IMR-90 (cell line): ENCODE measurements around the gene TBC1D1. TPM values are rescaled to one million over a fixed set of nuclear protein-coding genes. Genes with fewer than 3 reads are reported as not detected.

ENCODE experiments used
- ATAC-seq: fragments of 200-7000 bp; cut with Tn5 transposase; 2 replicates; pipeline ENCODE4 v1.9.1; 2020; ENCODE audit warnings: low read depth, mild to moderate bottlenecking, moderate library complexity
- BruUV-seq: library from RNA; stranded (reverse); fragments of 400-500 nt; replicated peaks from 2 replicates; lab custom pipeline; 2021; lab: Mats Ljungman, UMichigan
- CTCF ChIA-PET: fragments of 300-600 bp; formaldehyde crosslinking; extraction: SDS; loops from one replicate; lab custom pipeline; 2021; ENCODE audit warnings: antibody characterized with exemption; lab: Yijun Ruan, JAX
- POLR2A ChIA-PET: fragments of 300-600 bp; sonication (Branson Sonifier 250); formaldehyde crosslinking; loops from one replicate; lab custom pipeline; 2022; ENCODE audit warnings: antibody characterized with exemption; ENCODE audit not compliant: unreplicated experiment; lab: Charles Lee
- DNase-seq: peaks from one replicate; pipeline ENCODE4 v3.0.0; 2013
- H2AFZ ChIP-seq: replicated peaks from 2 replicates; pipeline ENCODE3; 2013; ENCODE audit warnings: low read length, mild to moderate bottlenecking; ENCODE audit not compliant: poor library complexity
- H2AK5ac ChIP-seq: 2 replicates; pipeline ENCODE4 v1.6.1; 2013; ENCODE audit warnings: low read depth, low read length, inconsistent platforms
- H2AK9ac ChIP-seq: replicated peaks from 2 replicates; pipeline ENCODE3; 2013; ENCODE audit warnings: mild to moderate bottlenecking, low read depth, low read length, moderate library complexity; ENCODE audit not compliant: poor library complexity
- H2BK120ac ChIP-seq: 2 replicates; pipeline ENCODE4 v1.6.1; 2013; ENCODE audit warnings: low read depth, low read length, inconsistent platforms
- H2BK15ac ChIP-seq: 3 replicates; pipeline ENCODE4 v1.6.1; 2013; ENCODE audit warnings: low read depth, low read length, inconsistent platforms
- H2BK20ac ChIP-seq: 2 replicates; pipeline ENCODE4 v1.6.1; 2013; ENCODE audit warnings: low read depth, mild to moderate bottlenecking, inconsistent platforms, low read length, moderate library complexity
- H2BK5ac ChIP-seq: 2 replicates; pipeline ENCODE4 v1.6.1; 2013; ENCODE audit warnings: mild to moderate bottlenecking, low read depth, low read length, inconsistent platforms; ENCODE audit not compliant: poor library complexity, severe bottlenecking
- H3K14ac ChIP-seq: replicated peaks from 2 replicates; pipeline ENCODE4 v1.6.1; 2013; ENCODE audit warnings: low read depth, low read length, inconsistent platforms
- H3K18ac ChIP-seq: 2 replicates; pipeline ENCODE4 v1.6.1; 2013; ENCODE audit warnings: low read depth, low read length, control low read depth
- H3K23ac ChIP-seq: 2 replicates; pipeline ENCODE4 v1.6.1; 2013; ENCODE audit warnings: low read depth, low read length, inconsistent platforms
- H3K27ac ChIP-seq: 2 replicates; pipeline ENCODE4 v1.5.1; 2013; ENCODE audit warnings: mild to moderate bottlenecking, control low read depth, low read length; ENCODE audit not compliant: insufficient read depth
- H3K27me3 ChIP-seq: 2 replicates; pipeline ENCODE4 v1.6.1; 2013; ENCODE audit warnings: low read length; ENCODE audit not compliant: control insufficient read depth, insufficient read depth
- H3K36me3 ChIP-seq: 2 replicates; pipeline ENCODE4 v1.6.1; 2013; ENCODE audit warnings: low read length, mixed read lengths; ENCODE audit not compliant: control insufficient read depth, insufficient read depth
- H3K4ac ChIP-seq: 2 replicates; pipeline ENCODE4 v1.6.1; 2013; ENCODE audit warnings: low read depth, low read length, inconsistent platforms
- H3K4me1 ChIP-seq: 2 replicates; pipeline ENCODE4 v1.6.1; 2013; ENCODE audit warnings: low read length, mixed read lengths; ENCODE audit not compliant: control insufficient read depth, insufficient read depth
- H3K4me2 ChIP-seq: 2 replicates; pipeline ENCODE4 v1.6.1; 2013; ENCODE audit warnings: low read depth, mild to moderate bottlenecking, control low read depth, low read length, moderate library complexity
- H3K4me3 ChIP-seq: 2 replicates; pipeline ENCODE4 v1.5.1; 2013; ENCODE audit warnings: low read depth, mild to moderate bottlenecking, control low read depth, low read length, moderate library complexity; ENCODE audit not compliant: insufficient read depth
- H3K56ac ChIP-seq: 2 replicates; pipeline ENCODE4 v1.6.1; 2013; ENCODE audit warnings: low read length, inconsistent platforms; ENCODE audit not compliant: insufficient read depth; ENCODE audit errors: extremely low read depth
- H3K79me1 ChIP-seq, 2 experiments: 2 replicates each; pipeline ENCODE4 v1.6.1; 2013; ENCODE audit warnings: low read length in 2 of 2, inconsistent platforms in 1 of 2, low read depth in 1 of 2
- H3K9ac ChIP-seq: 2 replicates; pipeline ENCODE4 v1.6.1; 2013; ENCODE audit warnings: low read depth, low read length, control low read depth
- H3K9me1 ChIP-seq: 2 replicates; pipeline ENCODE4 v1.6.1; 2013; ENCODE audit warnings: low read length, inconsistent platforms; ENCODE audit not compliant: insufficient read depth
- H3K9me3 ChIP-seq: 2 replicates; pipeline ENCODE4 v1.6.1; 2013; ENCODE audit warnings: low read length; ENCODE audit not compliant: control insufficient read depth, insufficient read depth
- H4K20me1 ChIP-seq: 2 replicates; pipeline ENCODE4 v1.6.1; 2013; ENCODE audit warnings: low read length, inconsistent platforms; ENCODE audit not compliant: insufficient read depth
- H4K5ac ChIP-seq: 2 replicates; pipeline ENCODE4 v1.6.1; 2013; ENCODE audit warnings: mild to moderate bottlenecking, low read depth, low read length, control low read depth
- H4K8ac ChIP-seq, 2 experiments: 2 replicates each; pipeline ENCODE4 v1.6.1; 2013; ENCODE audit warnings: low read depth in 2 of 2, low read length in 2 of 2, control low read depth in 1 of 2, inconsistent platforms in 1 of 2
- H4K91ac ChIP-seq: 2 replicates; pipeline ENCODE4 v1.6.1; 2013; ENCODE audit warnings: low read depth, low read length, inconsistent platforms; ENCODE audit not compliant: insufficient read depth
- BHLHE40 ChIP-seq: fragments of 150-350 bp; IDR thresholded peaks from 2 replicates; pipeline ENCODE4 v1.6.1; 2016; ENCODE audit warnings: mild to moderate bottlenecking, low read depth, low read length
- CEBPB ChIP-seq: IDR thresholded peaks from 2 replicates; pipeline ENCODE4 v1.6.1; 2012; ENCODE audit warnings: low read depth, low read length, improper control_type of control experiment
- ELK1 ChIP-seq: fragments of 150-350 bp; IDR thresholded peaks from 2 replicates; pipeline ENCODE4 v1.6.1; 2016; ENCODE audit warnings: low read depth, mild to moderate bottlenecking, low read length, moderate library complexity, borderline replicate concordance
- MAFK ChIP-seq: IDR thresholded peaks from 2 replicates; pipeline ENCODE4 v1.6.1; 2012; ENCODE audit warnings: low read depth, low read length, improper control_type of control experiment
- MXI1 ChIP-seq: IDR thresholded peaks from 2 replicates; pipeline ENCODE4 v1.6.1; 2012; ENCODE audit warnings: low read depth, mild to moderate bottlenecking, low read length, moderate library complexity, borderline replicate concordance
- POLR2A ChIP-seq: IDR thresholded peaks from 2 replicates; pipeline ENCODE4 v1.6.1; 2012; ENCODE audit warnings: mild to moderate bottlenecking, low read depth, low read length
- USF2 ChIP-seq: fragments of 150-350 bp; IDR thresholded peaks from 2 replicates; pipeline ENCODE4 v1.6.1; 2017; ENCODE audit warnings: mild to moderate bottlenecking, antibody characterized with exemption, low read length, low read depth
- WGBS, 2 experiments: methylation state at CpG; one replicate each; pipeline versions ENCODE4 v1.1.5 to v1.1.7; 2013; ENCODE audit warnings: missing lambda C conversion rate in 2 of 2; ENCODE audit not compliant: insufficient read length in 1 of 2; ENCODE audit errors: extremely low coverage in 2 of 2; 5-methylcytosine and 5-hydroxymethylcytosine counted together
- dilution Hi-C: fragments of 300-500 bp; cut with HindIII; formaldehyde crosslinking; loops from one replicate; pipeline ENCODE4 v1.14.3; 2018; ENCODE audit warnings: low sequenced_read_pairs; ENCODE audit not compliant: unreplicated experiment
- in situ Hi-C: fragments of 300-500 bp; cut with MboI; formaldehyde crosslinking; loops from 3 replicates; pipeline ENCODE4 v1.14.3; 2019; ENCODE audit warnings: low sequenced_read_pairs, inconsistent platforms, mixed read lengths
- intact Hi-C: fragments of 100-400 bp; cut with micrococcal nuclease; formaldehyde crosslinking; loops from 2 replicates; pipeline ENCODE4 v1.10.0; 2022
- polyA plus RNA-seq, 3 experiments: library from polyadenylated mRNA; depleted of rRNA; stranded (reverse); fragments of >200 nt; gene quantifications; 2 replicates each; pipeline ENCODE4 v1.2.3, GENCODE V29; 2012; ENCODE audit warnings: low replicate concordance in 1 of 3
- total RNA-seq: library from RNA; depleted of rRNA; stranded (reverse); fragments of >200 nt; gene quantifications from 2 replicates; pipeline ENCODE4 v1.2.3, GENCODE V29; 2012

Gene TBC1D1
- total and polyA plus RNA-seq, 2 of the 4 experiments (the other 2 are of a cell fraction), result 42.4 to 104 TPM

- H3K4ac ChIP-seq, result no peak overlapping the region
- ChIA-PET POLR2A (no interaction called here), CTCF (no interaction called here)
- no peaks in the 10 kb centered on the region for H3K9me3 ChIP-seq
- H3K4me2 ChIP-seq, result no peak overlapping the region
- no peak overlapping the region for H2BK5ac ChIP-seq
- no peaks in the 10 kb centered on the region for H3K36me3 ChIP-seq
- H3K14ac ChIP-seq, result no peak overlapping the region
- in situ Hi-C loops (no loop called here), intact Hi-C loops (no loop called here), dilution Hi-C loops (no loop called here)
- ATAC-seq, result no peak
- H3K23ac ChIP-seq, result no peak overlapping the region
- no peak overlapping the region for H2BK20ac ChIP-seq
- no peak overlapping the region for H2AFZ ChIP-seq
- no peak overlapping the region for H3K4me3 ChIP-seq
- H3K9me1 ChIP-seq, result 0 out of 2 replicates have a peak, but pooled peaks cover 4% of the 10 kb centered on the region
- no peak overlapping the region for H3K56ac ChIP-seq
- no peak overlapping the region for H3K9ac ChIP-seq
- DNase-seq, result no peak
- no peaks in the 10 kb centered on the region for H3K79me1 ChIP-seq
- no CpG with 5 or more reads among the region's 6 CpGs for WGBS, 2 experiments
- no peak for TF ChIP-seq ELK1
- no peak for TF ChIP-seq CEBPB
- no peak for TF ChIP-seq MXI1
- no peak for TF ChIP-seq POLR2A
- no peak for TF ChIP-seq MAFK
- TF ChIP-seq USF2, result no peak
- TF ChIP-seq BHLHE40, result no peak
- no peak overlapping the region for H4K8ac ChIP-seq
- H4K91ac ChIP-seq, result no peak overlapping the region
- peaks cover 2% of the 10 kb centered on the region; the same call in 1 of the 2 replicates for H4K20me1 ChIP-seq
- peaks cover 18% of the 10 kb centered on the region for H3K27me3 ChIP-seq
- H3K18ac ChIP-seq, result no peak overlapping the region
- no peak overlapping the region for H2BK120ac ChIP-seq
- H3K4me1 ChIP-seq, result no peaks in the 10 kb centered on the region; the same call in 1 of the 2 replicates
- H2AK5ac ChIP-seq, result no peak overlapping the region
- H4K5ac ChIP-seq, result no peak overlapping the region
- no TSS peak for BruUV-seq
- H3K27ac ChIP-seq, result no peak overlapping the region
- no peak overlapping the region for H2BK15ac ChIP-seq
- no peak overlapping the region for H2AK9ac ChIP-seq
These were observed 68.0 kb downstream of the TBC1D1 start for GRCh38 chr4:37958932-37959331.
